Kidney (tissue), 14 donors: Measurements from ENCODE around the gene TRNP1. TPM values are rescaled to one million over a fixed set of nuclear protein-coding genes. Genes with fewer than 3 reads are reported as not detected.
A peak's percentile ranks its signal among the peaks of the same experiment; 100 is the strongest.
"Not testable (repeated sequence)": the region's sequence is repeated elsewhere in the genome, so short reads cannot be mapped to it uniquely, and the experiment has no call there.

ENCODE experiments used
- DNase-seq, 5 donors: peaks; one replicate each; pipeline ENCODE4 v3.0.0-alpha.2; 2013 to 2020
- FAIRE-seq: peaks from 2 replicates; lab custom pipeline; 2012; peaks lifted over from hg19 to GRCh38; lab: Jason Lieb, UNC
- H3K27ac ChIP-seq, 2 donors: one replicate each; pipeline ENCODE4 v1.7.0; 2013; ENCODE audit warnings: low read depth in 2 of 2, low read length in 2 of 2, inconsistent platforms in 1 of 2
- H3K27me3 ChIP-seq: one replicate; pipeline ENCODE4 v1.7.1; 2013; ENCODE audit warnings: low read length, inconsistent platforms; ENCODE audit not compliant: control insufficient read depth, insufficient read depth
- H3K36me3 ChIP-seq, 3 donors: one replicate each; pipeline versions ENCODE4 v1.7.0 to v1.7.1; 2013; ENCODE audit warnings: low read length in 3 of 3, control low read depth in 1 of 3, inconsistent platforms in 1 of 3; ENCODE audit not compliant: insufficient read depth in 3 of 3, control insufficient read depth in 2 of 3
- H3K4me1 ChIP-seq, 3 donors: one replicate each; pipeline versions ENCODE4 v1.7.0 to v1.7.1; 2013; ENCODE audit warnings: low read length in 3 of 3, inconsistent platforms in 1 of 3, low read depth in 1 of 3; ENCODE audit not compliant: control insufficient read depth in 2 of 3, insufficient read depth in 2 of 3
- H3K4me3 ChIP-seq, 3 donors: one replicate each; pipeline versions ENCODE4 v1.7.0 to v1.8.1; 2013; ENCODE audit warnings: low read length in 3 of 3, control low read depth in 1 of 3, inconsistent platforms in 1 of 3
- H3K9ac ChIP-seq, 3 donors: one replicate each; pipeline versions ENCODE4 v1.7.0 to v1.7.1; 2013; ENCODE audit warnings: low read length in 3 of 3, control low read depth in 1 of 3, inconsistent platforms in 1 of 3
- H3K9me3 ChIP-seq, 3 donors: one replicate each; pipeline versions ENCODE4 v1.7.0 to v1.7.1; 2013; ENCODE audit warnings: low read length in 3 of 3, control low read depth in 1 of 3, inconsistent platforms in 1 of 3; ENCODE audit not compliant: control insufficient read depth in 2 of 3, insufficient read depth in 1 of 3
- intact Hi-C: fragments of 100-400 bp; cut with DNase I; formaldehyde crosslinking; loops from one replicate; pipeline ENCODE4 v1.11.1; 2022
- polyA plus RNA-seq: library from polyadenylated mRNA; stranded (reverse); fragments of 350-450 nt; fragmentation: Illumina TruSeq; extraction: RNeasy Lipid Tissue Mini Kit (QIAGEN cat#74804); gene quantifications from one replicate; pipeline ENCODE4 v1.2.3, GENCODE V29; 2014; ENCODE audit warnings: low read depth, low replicate concordance; ENCODE audit not compliant: insufficient read depth
- total RNA-seq: library from RNA; stranded (reverse); fragmentation: NEBNext Ultra II Directional; extraction: Animal tissue kit (Norgen Biotek cat#: 25700); gene quantifications from one replicate; pipeline ENCODE4 v1.2.1, GENCODE V29; 2021
- TF ChIP-seq, protein P1 (sequence below): IDR thresholded peaks from 3 replicates; pipeline ENCODE4 v1.5.1; 2012; ENCODE audit warnings: mild to moderate bottlenecking, moderate library complexity, borderline replicate concordance; ENCODE audit not compliant: insufficient read depth; ENCODE audit errors: extremely low read depth
- donor health status: control.
- donor health status: control.
- donor health status: control.
- donor health status: control.
- donor health status: control.
- donor health status: DM: yes; HTN: yes; CAD: no.
- donor health status: Normal renal cell carcinoma (clear cell type).

TRNP1 gene
- total and polyA plus RNA-seq, 2 donors from 2014 or later = 33.0 to 38.3 TPM

DNA sequence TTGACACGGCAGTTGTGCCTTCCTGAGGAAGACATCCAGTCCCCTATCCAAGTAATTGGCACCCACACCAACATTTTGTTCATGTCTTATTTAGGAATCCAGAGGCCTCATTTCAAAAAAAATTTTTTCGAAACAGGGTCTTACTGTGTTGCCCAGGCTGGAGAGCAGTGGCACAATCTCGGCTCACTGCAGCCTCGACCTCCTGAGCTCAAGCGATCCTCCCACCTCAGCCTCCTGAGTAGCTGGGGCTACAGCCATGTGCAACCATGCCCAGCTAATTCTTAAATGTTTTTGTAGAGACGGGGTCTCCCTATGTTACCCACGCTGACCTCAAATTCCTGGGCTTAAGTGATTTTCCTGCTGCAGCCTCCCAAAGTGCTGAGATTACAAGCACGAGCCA lies 9.2 kb upstream of the TRNP1 start:
- TF ChIP-seq, protein P1, sequence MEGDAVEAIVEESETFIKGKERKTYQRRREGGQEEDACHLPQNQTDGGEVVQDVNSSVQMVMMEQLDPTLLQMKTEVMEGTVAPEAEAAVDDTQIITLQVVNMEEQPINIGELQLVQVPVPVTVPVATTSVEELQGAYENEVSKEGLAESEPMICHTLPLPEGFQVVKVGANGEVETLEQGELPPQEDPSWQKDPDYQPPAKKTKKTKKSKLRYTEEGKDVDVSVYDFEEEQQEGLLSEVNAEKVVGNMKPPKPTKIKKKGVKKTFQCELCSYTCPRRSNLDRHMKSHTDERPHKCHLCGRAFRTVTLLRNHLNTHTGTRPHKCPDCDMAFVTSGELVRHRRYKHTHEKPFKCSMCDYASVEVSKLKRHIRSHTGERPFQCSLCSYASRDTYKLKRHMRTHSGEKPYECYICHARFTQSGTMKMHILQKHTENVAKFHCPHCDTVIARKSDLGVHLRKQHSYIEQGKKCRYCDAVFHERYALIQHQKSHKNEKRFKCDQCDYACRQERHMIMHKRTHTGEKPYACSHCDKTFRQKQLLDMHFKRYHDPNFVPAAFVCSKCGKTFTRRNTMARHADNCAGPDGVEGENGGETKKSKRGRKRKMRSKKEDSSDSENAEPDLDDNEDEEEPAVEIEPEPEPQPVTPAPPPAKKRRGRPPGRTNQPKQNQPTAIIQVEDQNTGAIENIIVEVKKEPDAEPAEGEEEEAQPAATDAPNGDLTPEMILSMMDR = no peak
- Histone ChIP-seq H3K27ac (no peak overlapping the region), H3K36me3 (no peaks in the 10 kb centered on the region), H3K4me3 (no peak overlapping the region), H3K27me3 (no peaks in the 10 kb centered on the region), H3K9ac (no peak overlapping the region), H3K4me1 (no peaks in the 10 kb centered on the region), H3K9me3 (no peaks in the 10 kb centered on the region)
- FAIRE-seq (no peak), DNase-seq (peak in 1 of 5 donors; percentile 2)
- intact Hi-C loops = no loop called here

DNA sequence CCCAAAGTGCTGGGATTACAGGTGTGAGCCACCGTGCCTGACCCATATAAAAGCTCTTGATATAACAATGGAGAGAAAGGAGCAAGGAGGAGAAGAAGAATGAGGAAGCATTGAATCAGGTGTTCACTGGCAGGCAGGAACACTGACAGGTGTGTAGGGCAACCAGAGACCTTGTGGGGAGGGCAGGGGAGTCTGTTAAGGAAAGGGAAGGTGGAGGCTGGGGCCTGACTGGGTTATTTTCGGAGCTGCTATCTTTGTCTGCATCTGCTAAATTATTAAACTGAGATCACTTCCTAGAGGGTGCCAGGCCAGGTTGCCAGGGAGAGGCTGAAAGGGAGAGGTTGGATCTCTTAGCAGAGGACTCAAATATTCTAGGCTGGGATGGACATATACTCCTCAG lies 6.8 kb upstream of the TRNP1 start:
- peaks cover 0 to 2% (median 0%) of the 10 kb centered on the region in 3 donors for H3K4me1 ChIP-seq
- H3K9me3 ChIP-seq = no peaks in the 10 kb centered on the region
- no peaks in the 10 kb centered on the region for H3K36me3 ChIP-seq
- intact Hi-C loops = no loop called here
- no peaks in the 10 kb centered on the region for H3K27me3 ChIP-seq
- TF ChIP-seq, protein P1 = no peak
- FAIRE-seq = no peak
- peak in 1 of 5 donors; percentile 48 for DNase-seq
- no peak overlapping the region for H3K4me3 ChIP-seq
- no peak overlapping the region for H3K9ac ChIP-seq
- H3K27ac ChIP-seq = no peak overlapping the region

GRCh38 chr1:26989403-26990109 lies 3.9 kb upstream of the TRNP1 start:
- H3K9me3 ChIP-seq, FAIRE-seq, H3K36me3 ChIP-seq, H3K4me1 ChIP-seq, intact Hi-C loops, H3K27me3 ChIP-seq, H3K27ac ChIP-seq, H3K9ac ChIP-seq, H3K4me3 ChIP-seq, DNase-seq: not testable (repeated sequence)

DNA sequence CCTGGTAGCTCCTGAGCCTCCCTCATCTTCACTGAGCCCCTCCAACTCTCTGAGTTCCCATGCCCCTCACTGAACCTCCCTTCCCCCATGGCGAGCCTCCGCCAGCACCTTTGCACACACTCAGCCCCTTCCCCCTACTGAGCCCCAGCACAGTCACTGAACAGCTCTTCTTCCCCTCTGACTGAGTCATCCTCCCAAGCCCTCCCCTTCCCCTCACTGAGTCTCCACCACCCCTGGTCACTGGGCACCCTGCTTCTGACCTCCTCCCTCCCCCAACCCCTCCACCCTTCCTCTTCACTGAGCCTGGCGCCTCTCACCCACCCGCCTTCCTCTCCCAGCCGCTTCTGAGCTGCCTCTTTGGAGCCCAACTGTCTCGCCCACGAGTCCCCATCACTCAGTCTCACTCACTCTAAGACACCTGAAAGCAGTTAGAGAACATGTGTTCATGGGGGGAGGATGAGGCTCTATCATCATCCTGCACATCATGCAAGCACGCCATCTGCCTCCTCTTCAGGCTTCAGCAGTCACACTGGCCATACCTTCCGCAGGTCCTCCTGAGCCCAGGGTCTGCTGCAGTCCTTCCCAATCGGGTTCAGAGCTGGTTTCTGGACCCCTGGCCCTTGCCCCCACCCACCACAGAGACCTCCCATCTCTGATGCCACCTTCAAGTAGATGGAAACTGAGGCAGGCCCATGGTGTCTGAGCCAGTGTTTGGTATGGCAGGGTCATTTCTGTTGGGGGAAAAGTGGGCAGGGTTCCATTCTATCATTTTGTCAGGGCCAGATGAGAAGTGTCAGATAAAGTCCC lies 2.0 kb upstream of the TRNP1 start:
- Histone ChIP-seq H3K27ac (no peak overlapping the region), H3K9me3 (no peaks in the 10 kb centered on the region), H3K9ac (no peak overlapping the region), H3K4me1 (peaks cover 0 to 10% (median 0%) of the 10 kb centered on the region in 3 donors), H3K36me3 (no peaks in the 10 kb centered on the region), H3K27me3 (peaks cover 13% of the 10 kb centered on the region), H3K4me3 (no peak overlapping the region)
- no peak for FAIRE-seq
- TF ChIP-seq, protein P1 = no peak
- intact Hi-C loops = no loop called here
- peak in 1 of 5 donors; percentile 51 for DNase-seq
